Heart right ventricle (tissue), 16 donors: ENCODE results near the gene GRPEL1. TPM values are rescaled to one million over a fixed set of nuclear protein-coding genes. Genes with fewer than 3 reads are reported as not detected.

Experiments
- ATAC-seq, 8 donors: fragments of 200-7000 bp; cut with Tn5 transposase; one replicate each; pipeline ENCODE4 v1.9.1; 2020; ENCODE audit warnings: mild to moderate bottlenecking in 8 of 8, moderate library complexity in 8 of 8, moderate number of reproducible peaks in 1 of 8
- DNase-seq, 2 donors: peaks; one replicate each; pipeline ENCODE4 v3.0.0-alpha.2; 2020
- H3K27ac ChIP-seq, 10 donors: fragments of 200-600 bp; sonication (generic) in 2 of 10; one replicate each; pipeline versions ENCODE4 v1.5.0 to v1.8.0; 2020 to 2022; ENCODE audit warnings: mild to moderate bottlenecking in 3 of 10
- H3K27me3 ChIP-seq, 7 donors: fragments of 200-600 bp; one replicate each; pipeline ENCODE4 v1.8.0; 2021 to 2022; ENCODE audit warnings: mild to moderate bottlenecking in 2 of 7
- H3K36me3 ChIP-seq, 9 donors: fragments of 200-600 bp; sonication (generic) in 1 of 9; one replicate each; pipeline versions ENCODE4 v1.5.0 to v1.8.0; 2020 to 2022; ENCODE audit warnings: mild to moderate bottlenecking in 2 of 9
- H3K4me1 ChIP-seq, 9 donors: fragments of 200-600 bp; sonication (generic) in 1 of 9; one replicate each; pipeline versions ENCODE4 v1.5.0 to v1.8.0; 2020 to 2022; ENCODE audit warnings: mild to moderate bottlenecking in 4 of 9
- H3K4me3 ChIP-seq, 10 donors: fragments of 200-600 bp; sonication (generic) in 2 of 10; one replicate each; pipeline versions ENCODE4 v1.5.0 to v1.8.0; 2020 to 2022; ENCODE audit warnings: mild to moderate bottlenecking in 7 of 10, moderate library complexity in 2 of 10
- H3K9me3 ChIP-seq, 11 donors: fragments of 200-600 bp in 10 of 11; sonication (generic) in 2 of 11; one replicate each; pipeline versions ENCODE4 v1.5.0 to v1.8.0; 2013 to 2022; ENCODE audit warnings: mild to moderate bottlenecking in 2 of 11, control low read depth in 1 of 11, moderate library complexity in 1 of 11
- WGBS, 2 donors: extraction: QIAGEN DNeasy Blood & Tissue Kit; methylation state at CpG; one replicate each; pipeline ENCODE4 v1.1.7; 2013; ENCODE audit warnings: inconsistent platforms in 1 of 2; 5-methylcytosine and 5-hydroxymethylcytosine counted together
- intact Hi-C, 10 donors: fragments of 100-400 bp; cut with DNase I; formaldehyde crosslinking; loops; one replicate each; pipeline versions ENCODE4 v1.11.1 to v1.14.2; 2022
- polyA plus RNA-seq, 2 donors: library from polyadenylated mRNA; stranded (reverse); fragments of 200-250 nt; gene quantifications; one replicate each; pipeline ENCODE4 v1.2.3, GENCODE V29; 2013
- total RNA-seq, 10 donors: library from RNA; stranded (reverse); fragmentation: NEBNext Ultra II Directional in 3 of 10; extraction: Animal tissue kit (Norgen Biotek cat#: 25700) in 3 of 10; gene quantifications; one replicate each; pipeline versions ENCODE4 v1.2.1 to v1.2.4, GENCODE V29; 2021 to 2023
- TF ChIP-seq, protein P1 (sequence below), 9 donors: fragments of 200-600 bp; sonication (generic) in 2 of 9; IDR thresholded peaks; one replicate each; pipeline versions ENCODE4 v1.5.0 to v1.8.0; 2021 to 2022; ENCODE audit warnings: antibody characterized with exemption in 9 of 9, mild to moderate bottlenecking in 5 of 9, moderate library complexity in 1 of 9
- donor health status: Arrhythmogenic right ventricular cardiomyopathy.
- donor health status: ischemic (EF 13 %, LVEDD 7.1; RV severe dilation, severe dysfunction).
- donor health status: healthy with polysubstance abuse.
- donor health status: DM: no; HTN: yes; CAD: no.
- donor health status: DM: no; HTN: no; CAD: no.
- donor health status: ischemic (EF 25% LVEDD 6.9; RV normal size, moderate dysfunction).
- donor health status: ischemic (EF 25% LVEDD 5.7; RV mildly dilated, moderate dysfunction).
- donor health status: healthy.
- donor health status: DM: yes; HTN: yes; CAD: no.
- donor health status: Ischemic cardiomyopathy.
- donor health status: ischemic (EF 35%, LVEDD 5.7; RV mildly dilated, moderate dysfunction).
- donor health status: nonischemic (EF 11% LVEDD 7.7; RV severe dilation, severe dysfunction).
- donor health status: DM: yes; HTN: yes; CAD: no.
- donor health status: PGD.
- donor health status: ischemic (EF 29% LVEDD 5.4; RV normal size, mild dysfunction).
- donor health status: nonischemic (EF 23%, LVEDD 6.1; RV moderate dilation, normal function).

Gene GRPEL1
- total and polyA plus RNA-seq, 12 donors, result 38.7 to 83.3 (median 55.8) TPM

DNA sequence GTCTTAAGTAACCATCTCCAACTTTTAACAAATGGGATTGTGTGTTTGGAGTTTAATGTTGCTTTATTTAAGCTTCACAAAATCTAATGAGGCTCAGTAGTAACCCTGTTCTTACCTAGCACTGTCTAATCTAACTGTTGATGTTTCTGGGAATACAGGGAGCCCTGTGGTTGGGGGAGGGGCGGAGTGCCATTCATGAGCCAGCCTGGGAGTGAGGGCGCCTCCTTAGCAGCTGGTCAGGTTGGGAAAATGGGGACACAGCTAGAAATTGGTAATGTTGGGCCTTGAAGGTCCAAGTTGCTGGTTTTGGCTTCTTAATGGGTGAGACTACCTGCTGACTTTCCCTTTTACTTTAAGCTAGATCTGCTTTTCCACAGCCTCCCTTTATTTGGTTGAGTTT lies 47.6 kb downstream of the GRPEL1 start:
- no peak overlapping the region for H3K4me3 ChIP-seq
- ATAC-seq (no peak), DNase-seq (no peak)
- intact Hi-C loops, result no loop called here
- 98 to 100% methylated on average over 2 of the region's 2 CpGs for WGBS, 2 donors
- no peaks in the 10 kb centered on the region for H3K9me3 ChIP-seq
- TF ChIP-seq, protein P1, sequence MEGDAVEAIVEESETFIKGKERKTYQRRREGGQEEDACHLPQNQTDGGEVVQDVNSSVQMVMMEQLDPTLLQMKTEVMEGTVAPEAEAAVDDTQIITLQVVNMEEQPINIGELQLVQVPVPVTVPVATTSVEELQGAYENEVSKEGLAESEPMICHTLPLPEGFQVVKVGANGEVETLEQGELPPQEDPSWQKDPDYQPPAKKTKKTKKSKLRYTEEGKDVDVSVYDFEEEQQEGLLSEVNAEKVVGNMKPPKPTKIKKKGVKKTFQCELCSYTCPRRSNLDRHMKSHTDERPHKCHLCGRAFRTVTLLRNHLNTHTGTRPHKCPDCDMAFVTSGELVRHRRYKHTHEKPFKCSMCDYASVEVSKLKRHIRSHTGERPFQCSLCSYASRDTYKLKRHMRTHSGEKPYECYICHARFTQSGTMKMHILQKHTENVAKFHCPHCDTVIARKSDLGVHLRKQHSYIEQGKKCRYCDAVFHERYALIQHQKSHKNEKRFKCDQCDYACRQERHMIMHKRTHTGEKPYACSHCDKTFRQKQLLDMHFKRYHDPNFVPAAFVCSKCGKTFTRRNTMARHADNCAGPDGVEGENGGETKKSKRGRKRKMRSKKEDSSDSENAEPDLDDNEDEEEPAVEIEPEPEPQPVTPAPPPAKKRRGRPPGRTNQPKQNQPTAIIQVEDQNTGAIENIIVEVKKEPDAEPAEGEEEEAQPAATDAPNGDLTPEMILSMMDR (IDR thresholded peaks at IDR 0.05), result no peak
- no peaks in the 10 kb centered on the region for H3K4me1 ChIP-seq
- H3K27ac ChIP-seq, result no peak overlapping the region
- no peaks in the 10 kb centered on the region for H3K27me3 ChIP-seq
- peaks cover 0 to 97% (median 43%) of the 10 kb centered on the region in 9 donors for H3K36me3 ChIP-seq

DNA sequence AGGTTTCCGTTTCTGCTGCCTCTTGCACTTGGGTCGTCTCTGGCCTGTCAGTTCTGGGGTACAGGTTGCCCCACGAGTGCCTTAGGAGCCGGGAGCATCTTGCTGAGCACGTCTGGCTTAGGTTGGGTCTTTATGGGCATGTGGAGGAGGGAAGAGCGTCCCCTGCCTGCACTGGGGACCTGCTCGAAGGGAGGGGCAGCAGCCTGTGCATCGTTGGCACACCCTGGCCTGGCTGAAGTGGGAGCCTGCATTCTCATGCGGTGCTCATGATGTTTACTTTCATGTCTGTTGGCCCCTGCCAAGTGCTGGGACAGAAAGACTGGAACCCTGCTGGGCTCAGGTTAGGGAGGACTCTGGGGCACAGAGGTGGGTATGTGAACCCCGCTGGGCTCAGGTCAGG lies 48.5 kb downstream of the GRPEL1 start:
- Histone ChIP-seq H3K9me3 (no peaks in the 10 kb centered on the region), H3K27me3 (no peaks in the 10 kb centered on the region), H3K27ac (no peak overlapping the region), H3K4me1 (no peaks in the 10 kb centered on the region), H3K4me3 (no peak overlapping the region), H3K36me3 (peaks cover 0 to 97% (median 42%) of the 10 kb centered on the region in 9 donors)
- ATAC-seq, result no peak
- no peak for DNase-seq
- TF ChIP-seq, protein P1 (IDR thresholded peaks at IDR 0.05), result no peak
- intact Hi-C loops, result no loop called here
- WGBS, 2 donors, result 83 to 93% methylated on average over 10 of the region's 10 CpGs

DNA sequence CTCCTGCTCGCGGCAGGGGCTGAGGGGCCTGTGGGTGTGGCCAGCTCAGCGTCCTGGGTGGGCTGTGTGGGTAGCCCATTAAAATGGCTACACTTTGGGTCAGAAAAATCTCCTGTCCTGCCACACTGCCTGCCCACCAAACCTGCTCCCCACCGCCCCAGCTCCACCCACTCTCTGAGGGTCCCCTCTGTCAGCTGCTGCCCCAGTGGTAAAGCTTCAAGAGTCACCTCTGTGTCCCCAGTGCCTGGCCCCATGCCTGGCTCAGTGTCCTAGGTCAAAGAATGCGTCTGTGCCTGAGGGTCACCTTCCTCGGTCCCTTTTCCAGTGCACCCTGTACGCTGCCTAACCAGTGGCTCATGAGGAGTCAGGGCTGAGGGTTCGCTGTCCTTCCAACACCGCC lies 49.6 kb downstream of the GRPEL1 start:
- Histone ChIP-seq H3K9me3 (no peaks in the 10 kb centered on the region), H3K27me3 (no peaks in the 10 kb centered on the region), H3K27ac (no peak overlapping the region), H3K4me3 (no peak overlapping the region), H3K36me3 (peaks cover 0 to 97% (median 44%) of the 10 kb centered on the region in 9 donors), H3K4me1 (no peaks in the 10 kb centered on the region)
- TF ChIP-seq, protein P1 (IDR thresholded peaks at IDR 0.05), result no peak
- DNase-seq (no peak), ATAC-seq (peak in 3 of 8 donors; percentile 28 to 46 (median 37))
- intact Hi-C loops, result no loop called here
- 81 to 89% methylated on average over 9 of the region's 9 CpGs for WGBS, 2 donors

DNA sequence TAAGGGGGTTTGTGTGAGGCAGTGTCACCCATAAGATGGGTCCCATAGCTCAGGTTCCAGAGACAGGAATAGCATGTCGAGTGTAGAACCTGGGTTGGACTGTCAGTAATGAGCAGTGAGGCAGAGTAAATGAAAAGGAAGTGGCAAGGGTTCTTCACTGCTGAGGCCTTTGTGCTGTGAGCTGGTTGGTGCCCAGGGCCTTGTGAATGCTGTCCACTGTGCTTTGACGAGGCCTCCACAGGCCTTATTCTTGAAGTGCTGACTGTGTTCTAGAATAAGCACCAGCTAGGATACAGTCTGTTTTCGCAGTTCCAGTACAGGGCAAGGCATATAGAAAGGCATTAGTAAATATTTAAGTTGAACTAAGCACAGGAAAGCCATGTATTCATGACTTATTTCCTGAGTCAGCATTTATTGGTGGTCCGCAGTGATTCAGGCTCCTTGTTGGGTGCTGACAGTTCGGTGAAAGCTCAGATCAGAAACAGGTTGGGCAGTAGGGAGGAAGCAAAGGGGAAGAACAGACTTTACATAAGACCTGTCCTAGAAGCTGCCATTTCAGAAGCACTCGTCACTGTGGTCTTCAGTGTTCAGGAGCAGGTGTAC lies 50.3 kb downstream of the GRPEL1 start:
- H3K36me3 ChIP-seq, result peaks cover 0 to 97% (median 46%) of the 10 kb centered on the region in 9 donors
- WGBS, 2 donors, result 93 to 97% methylated on average over 6 of the region's 6 CpGs
- no peaks in the 10 kb centered on the region for H3K27me3 ChIP-seq
- TF ChIP-seq, protein P1 (IDR thresholded peaks at IDR 0.05), result no peak
- no peak overlapping the region for H3K27ac ChIP-seq
- intact Hi-C loops, result no loop called here
- no peaks in the 10 kb centered on the region for H3K9me3 ChIP-seq
- DNase-seq (no peak), ATAC-seq (no peak)
- no peaks in the 10 kb centered on the region for H3K4me1 ChIP-seq
- no peak overlapping the region for H3K4me3 ChIP-seq
